ENCODE results near the gene LZTS2.

- TF ChIP-seq POLR2A (IDR thresholded peaks at IDR 0.05) (no peak), CTCF (IDR thresholded peaks at IDR 0.05) (no peak)
These were observed 48.6 kb downstream of the LZTS2 start for GRCh38 chr10:101047961-101048892.

All from uterus (tissue), 2 donors.